ENCODE measurements around the gene SLC4A8. TPM values are rescaled to one million over a fixed set of nuclear protein-coding genes. Genes with fewer than 3 reads are reported as not detected.

The SLC4A8 gene
- polyA plus RNA-seq, 4 donors = 3.7 to 4.6 (median 4.1) TPM

GRCh38 chr12:51520576-51521325, 96.1 kb downstream of the SLC4A8 start:
- no peak for DNase-seq (ENCODE audit: low read depth in 4 of 4, low spot score in 3 of 4)

GRCh38 chr12:51521554-51522276, 97.1 kb downstream of the SLC4A8 start:
- DNase-seq (ENCODE audit: low read depth in 4 of 4, low spot score in 3 of 4) = no peak

- no peak for DNase-seq (ENCODE audit: low read depth in 4 of 4, low spot score in 3 of 4)
These were observed 98.1 kb downstream of the SLC4A8 start for GRCh38 chr12:51522696-51523095.

- no peak for DNase-seq (ENCODE audit: low read depth in 4 of 4, low spot score in 3 of 4)
These were observed 99.8 kb downstream of the SLC4A8 start for GRCh38 chr12:51524386-51524901.

GRCh38 chr12:51525518-51525917, 100.9 kb downstream of the SLC4A8 start:
- no peak for DNase-seq (ENCODE audit: low read depth in 4 of 4, low spot score in 3 of 4)

GRCh38 chr12:51527966-51528365, 103.3 kb downstream of the SLC4A8 start:
- no peak for DNase-seq (ENCODE audit: low read depth in 4 of 4, low spot score in 3 of 4)

- DNase-seq (ENCODE audit: low read depth in 4 of 4, low spot score in 3 of 4) = no peak
These were observed 104.4 kb downstream of the SLC4A8 start for GRCh38 chr12:51528852-51529650.

GRCh38 chr12:51529651-51529970, 105.0 kb downstream of the SLC4A8 start:
- no peak for DNase-seq (ENCODE audit: low read depth in 4 of 4, low spot score in 3 of 4)

GRCh38 chr12:51530208-51530607, 105.6 kb downstream of the SLC4A8 start:
- DNase-seq (ENCODE audit: low read depth in 4 of 4, low spot score in 3 of 4) = no peak

- no peak for DNase-seq (ENCODE audit: low read depth in 4 of 4, low spot score in 3 of 4)
These were observed 106.8 kb downstream of the SLC4A8 start for GRCh38 chr12:51531284-51531977.

GRCh38 chr12:51531978-51532497, 107.4 kb downstream of the SLC4A8 start:
- DNase-seq (ENCODE audit: low read depth in 4 of 4, low spot score in 3 of 4) = peak; percentile 44 to 65 (median 50)

GRCh38 chr12:51533799-51534198, 109.2 kb downstream of the SLC4A8 start:
- no peak for DNase-seq (ENCODE audit: low read depth in 4 of 4, low spot score in 3 of 4)

- DNase-seq (ENCODE audit: low read depth in 4 of 4, low spot score in 3 of 4) = no peak
These were observed 109.8 kb downstream of the SLC4A8 start for GRCh38 chr12:51534216-51535074.

- DNase-seq (ENCODE audit: low read depth in 4 of 4, low spot score in 3 of 4) = no peak
These were observed 111.5 kb downstream of the SLC4A8 start for GRCh38 chr12:51536159-51536558.

GRCh38 chr12:51538149-51538548, 113.5 kb downstream of the SLC4A8 start:
- no peak for DNase-seq (ENCODE audit: low read depth in 4 of 4, low spot score in 3 of 4)

GRCh38 chr12:51538599-51538998, 114.0 kb downstream of the SLC4A8 start:
- no peak for DNase-seq (ENCODE audit: low read depth in 4 of 4, low spot score in 3 of 4)

- DNase-seq (ENCODE audit: low read depth in 4 of 4, low spot score in 3 of 4) = no peak
These were observed 116.4 kb downstream of the SLC4A8 start for GRCh38 chr12:51540996-51541395.

GRCh38 chr12:51546097-51546496, 121.5 kb downstream of the SLC4A8 start:
- no peak for DNase-seq (ENCODE audit: low read depth in 4 of 4, low spot score in 3 of 4)

GRCh38 chr12:51547606-51548005, 123.0 kb downstream of the SLC4A8 start:
- DNase-seq (ENCODE audit: low read depth in 4 of 4, low spot score in 3 of 4) = no peak

Data from left renal pelvis (tissue), 4 donors.